ENCODE measurements around the gene CNTNAP2.

Gene CNTNAP2

GRCh38 chr7:146514304-146514703, 397.7 kb downstream of the CNTNAP2 start:
- Histone ChIP-seq H3K36me3 (ENCODE audit: low read length) (no peaks in the 10 kb centered on the region), H3F3A (ENCODE audit: insufficient read depth) (no peaks in the 10 kb centered on the region), H4K20me1 (ENCODE audit: low read depth, low read length) (no peaks in the 10 kb centered on the region), H3K4me3 (ENCODE audit: insufficient read depth, low read length, poor library complexity, severe bottlenecking) (no peak overlapping the region), H3K9ac (ENCODE audit: low read length) (no peak overlapping the region), H3K79me2 (ENCODE audit: insufficient read depth, low read length) (no peaks in the 10 kb centered on the region), H3K27me3 (ENCODE audit: low read length) (no peaks in the 10 kb centered on the region), H3K9me3 (ENCODE audit: insufficient read depth, low read length) (peaks cover 15% of the 10 kb centered on the region; the same call in 1 of the 2 replicates), H3K27ac (ENCODE audit: low read depth, low read length) (no peak overlapping the region), H2AFZ (ENCODE audit: low read depth, low read length, severe bottlenecking) (no peak overlapping the region), H3K9me2 (replicated peaks; ENCODE audit: insufficient read depth, low read length) (no peaks in the 10 kb centered on the region), H3K4me2 (ENCODE audit: low read depth, low read length, poor library complexity, severe bottlenecking) (no peak overlapping the region)
- TF ChIP-seq EZH2phosphoT487 (conservative IDR thresholded peaks at IDR 0.05; ENCODE audit: low read length) = no peak
- TF ChIP-seq CTCF (IDR thresholded peaks at IDR 0.05; ENCODE audit: insufficient read depth, low read length, poor library complexity, severe bottlenecking) = no peak

GRCh38 chr7:146528581-146528980, 412.0 kb downstream of the CNTNAP2 start:
- H2AFZ ChIP-seq (ENCODE audit: low read depth, low read length, severe bottlenecking) = no peak overlapping the region
- no peak overlapping the region for H3K4me2 ChIP-seq (ENCODE audit: low read depth, low read length, poor library complexity, severe bottlenecking)
- no peaks in the 10 kb centered on the region for H3K36me3 ChIP-seq (ENCODE audit: low read length)
- H3K4me3 ChIP-seq (ENCODE audit: insufficient read depth, low read length, poor library complexity, severe bottlenecking) = no peak overlapping the region
- H3K9me2 ChIP-seq (replicated peaks; ENCODE audit: insufficient read depth, low read length) = no peaks in the 10 kb centered on the region
- no peaks in the 10 kb centered on the region for H4K20me1 ChIP-seq (ENCODE audit: low read depth, low read length)
- no peak overlapping the region for H3K9ac ChIP-seq (ENCODE audit: low read length)
- no peaks in the 10 kb centered on the region for H3K9me3 ChIP-seq (ENCODE audit: insufficient read depth, low read length)
- H3K27me3 ChIP-seq (ENCODE audit: low read length) = no peaks in the 10 kb centered on the region
- H3F3A ChIP-seq (ENCODE audit: insufficient read depth) = no peaks in the 10 kb centered on the region
- no peaks in the 10 kb centered on the region for H3K79me2 ChIP-seq (ENCODE audit: insufficient read depth, low read length)
- no peak overlapping the region for H3K27ac ChIP-seq (ENCODE audit: low read depth, low read length)
- TF ChIP-seq CTCF (IDR thresholded peaks at IDR 0.05; ENCODE audit: insufficient read depth, low read length, poor library complexity, severe bottlenecking) (no peak), EZH2phosphoT487 (conservative IDR thresholded peaks at IDR 0.05; ENCODE audit: low read length) (no peak)

- no peaks in the 10 kb centered on the region for H3K9me2 ChIP-seq (replicated peaks; ENCODE audit: insufficient read depth, low read length)
- no peak for TF ChIP-seq CTCF (IDR thresholded peaks at IDR 0.05; ENCODE audit: insufficient read depth, low read length, poor library complexity, severe bottlenecking)
- no peak for TF ChIP-seq EZH2phosphoT487 (conservative IDR thresholded peaks at IDR 0.05; ENCODE audit: low read length)
- H3K9me3 ChIP-seq (ENCODE audit: insufficient read depth, low read length) = no peaks in the 10 kb centered on the region
- H3K27me3 ChIP-seq (ENCODE audit: low read length) = no peaks in the 10 kb centered on the region
- H3K9ac ChIP-seq (ENCODE audit: low read length) = no peak overlapping the region
- no peak overlapping the region for H2AFZ ChIP-seq (ENCODE audit: low read depth, low read length, severe bottlenecking)
- H3K27ac ChIP-seq (ENCODE audit: low read depth, low read length) = no peak overlapping the region
- H3K36me3 ChIP-seq (ENCODE audit: low read length) = no peaks in the 10 kb centered on the region
- H3K79me2 ChIP-seq (ENCODE audit: insufficient read depth, low read length) = no peaks in the 10 kb centered on the region
- no peaks in the 10 kb centered on the region for H4K20me1 ChIP-seq (ENCODE audit: low read depth, low read length)
- H3K4me2 ChIP-seq (ENCODE audit: low read depth, low read length, poor library complexity, severe bottlenecking) = no peak overlapping the region
- H3F3A ChIP-seq (ENCODE audit: insufficient read depth) = no peaks in the 10 kb centered on the region
- no peak overlapping the region for H3K4me3 ChIP-seq (ENCODE audit: insufficient read depth, low read length, poor library complexity, severe bottlenecking)
Measured at GRCh38 chr7:146539836-146540235, 423.2 kb downstream of the CNTNAP2 start.
